Tibial artery (tissue), 4 donors: ENCODE measurements around the gene LAPTM4A.

Experiments used
- DNase-seq, 2 donors: peaks; one replicate each; pipeline ENCODE4 v3.0.0-alpha.2; 2019
- H3K27ac ChIP-seq, 2 donors: fragments of 200-600 bp; sonication (generic) in 1 of 2; 1 replicate in 1 of 2; 2 replicates in 1 of 2; pipeline ENCODE4 v1.5.1; 2018 to 2019; ENCODE audit warnings: mild to moderate bottlenecking in 1 of 2
- H3K27me3 ChIP-seq, 2 donors: fragments of 200-600 bp; sonication (generic) in 1 of 2; one replicate each; pipeline versions ENCODE4 v1.5.1 to v1.6.0; 2016 to 2019
- H3K36me3 ChIP-seq, 3 donors: fragments of 200-600 bp; sonication (generic) in 2 of 3; one replicate each; pipeline ENCODE4 v1.5.1; 2016 to 2019; ENCODE audit warnings: mild to moderate bottlenecking in 2 of 3
- H3K4me1 ChIP-seq, 4 donors: fragments of 200-600 bp; sonication (generic) in 2 of 4; 1 replicate in 3 of 4; 2 replicates in 1 of 4; pipeline ENCODE4 v1.5.1; 2016 to 2019
- H3K4me3 ChIP-seq, 2 donors: fragments of 200-600 bp; sonication (generic) in 1 of 2; 1 replicate in 1 of 2; 2 replicates in 1 of 2; pipeline ENCODE4 v1.5.1; 2018 to 2019; ENCODE audit warnings: mild to moderate bottlenecking in 2 of 2
- H3K9me3 ChIP-seq, 3 donors: fragments of 200-600 bp; sonication (generic) in 1 of 3; one replicate each; pipeline ENCODE4 v1.5.1; 2016 to 2019
- CTCF ChIP-seq, 2 experiments: fragments of 200-600 bp in 1 of 2; fragments of 450-650 bp in 1 of 2; IDR thresholded peaks; one replicate each; pipeline ENCODE4 v1.5.1; 2017 to 2019; ENCODE audit warnings: antibody characterized with exemption in 2 of 2, mild to moderate bottlenecking in 1 of 2, moderate library complexity in 1 of 2
- intact Hi-C: fragments of 100-400 bp; cut with DNase I; formaldehyde crosslinking; loops from one replicate; pipeline ENCODE4 v1.15.0; 2023; ENCODE audit warnings: low total_unique reads

Gene LAPTM4A

GRCh38 chr2:20061476-20061875, 10.0 kb upstream of the LAPTM4A start:
- H3K36me3 ChIP-seq: no peaks in the 10 kb centered on the region
- no peak for TF ChIP-seq CTCF (IDR thresholded peaks at IDR 0.05)
- H3K9me3 ChIP-seq: no peaks in the 10 kb centered on the region
- H3K27ac ChIP-seq: peak overlapping the region in 1 of 2 donors; percentile 75
- DNase-seq: no peak
- no peak overlapping the region for H3K4me3 ChIP-seq
- peaks cover 0 to 23% (median 5%) of the 10 kb centered on the region in 4 donors for H3K4me1 ChIP-seq
- no peaks in the 10 kb centered on the region for H3K27me3 ChIP-seq
- intact Hi-C loops: no loop called here

GRCh38 chr2:20060106-20060505, 8.7 kb upstream of the LAPTM4A start:
- DNase-seq: no peak
- peaks cover 0 to 17% (median 0%) of the 10 kb centered on the region in 4 donors for H3K4me1 ChIP-seq
- no peak overlapping the region for H3K27ac ChIP-seq
- H3K4me3 ChIP-seq: no peak overlapping the region
- H3K27me3 ChIP-seq: no peaks in the 10 kb centered on the region
- intact Hi-C loops: no loop called here
- H3K36me3 ChIP-seq: no peaks in the 10 kb centered on the region
- no peak for TF ChIP-seq CTCF (IDR thresholded peaks at IDR 0.05)
- H3K9me3 ChIP-seq: no peaks in the 10 kb centered on the region

GRCh38 chr2:20057268-20057667, 5.8 kb upstream of the LAPTM4A start:
- Histone ChIP-seq H3K27me3 (no peaks in the 10 kb centered on the region), H3K4me1 (peaks cover 0 to 13% (median 7%) of the 10 kb centered on the region in 4 donors), H3K4me3 (no peak overlapping the region), H3K36me3 (no peaks in the 10 kb centered on the region), H3K27ac (no peak overlapping the region), H3K9me3 (no peaks in the 10 kb centered on the region)
- DNase-seq: no peak
- no peak for TF ChIP-seq CTCF (IDR thresholded peaks at IDR 0.05)
- intact Hi-C loops: no loop called here

GRCh38 chr2:20054931-20055330, 3.5 kb upstream of the LAPTM4A start:
- Histone ChIP-seq H3K4me3 (no peak overlapping the region), H3K4me1 (peaks cover 0 to 13% (median 8%) of the 10 kb centered on the region in 4 donors), H3K36me3 (no peaks in the 10 kb centered on the region), H3K27ac (no peak overlapping the region), H3K9me3 (no peaks in the 10 kb centered on the region), H3K27me3 (no peaks in the 10 kb centered on the region)
- no peak for TF ChIP-seq CTCF (IDR thresholded peaks at IDR 0.05)
- DNase-seq: no peak
- intact Hi-C loops: no loop called here

- Histone ChIP-seq H3K27me3 (no peaks in the 10 kb centered on the region), H3K4me1 (peaks cover 0 to 21% (median 12%) of the 10 kb centered on the region in 4 donors), H3K27ac (no peak overlapping the region), H3K9me3 (no peaks in the 10 kb centered on the region), H3K4me3 (no peak overlapping the region), H3K36me3 (no peaks in the 10 kb centered on the region)
- TF ChIP-seq CTCF (IDR thresholded peaks at IDR 0.05): no peak
- intact Hi-C loops: no loop called here
- DNase-seq: no peak
Observed at GRCh38 chr2:20054119-20054518, 2.7 kb upstream of the LAPTM4A start.

- peak overlapping the region; percentile 96 to 98 for H3K27ac ChIP-seq
- peaks cover 0 to 34% (median 24%) of the 10 kb centered on the region in 4 donors for H3K4me1 ChIP-seq
- H3K27me3 ChIP-seq: no peaks in the 10 kb centered on the region
- intact Hi-C loops: no loop called here
- H3K4me3 ChIP-seq: peak overlapping the region; percentile 94 to 97
- H3K36me3 ChIP-seq: no peaks in the 10 kb centered on the region
- H3K9me3 ChIP-seq: no peaks in the 10 kb centered on the region
- peak; percentile 72 to 79 for DNase-seq
- no peak for TF ChIP-seq CTCF (IDR thresholded peaks at IDR 0.05)
Observed at GRCh38 chr2:20052861-20053281, 1.4 kb upstream of the LAPTM4A start.
